Endothelial cell (in vitro differentiated cells): ENCODE measurements around the gene EVA1C. TPM values are rescaled to one million over a fixed set of nuclear protein-coding genes. Genes with fewer than 3 reads are reported as not detected.

Experiments used
- DNase-seq: peaks from one replicate; pipeline ENCODE4 v3.0.0; 2021; ENCODE audit warnings: low spot score
- H3K27ac Mint-ChIP-seq: one replicate; pipeline ENCODE4 v1.8.0; 2021; ENCODE audit warnings: mixed read lengths, inconsistent platforms; ENCODE audit not compliant: unreplicated experiment
- H3K27me3 Mint-ChIP-seq: one replicate; pipeline ENCODE4 v1.8.0; 2021; ENCODE audit warnings: mild to moderate bottlenecking, moderate library complexity, mixed read lengths, inconsistent platforms; ENCODE audit not compliant: unreplicated experiment
- H3K36me3 Mint-ChIP-seq: one replicate; pipeline ENCODE4 v1.8.0; 2021; ENCODE audit warnings: mild to moderate bottlenecking, low read depth, mixed read lengths, inconsistent platforms; ENCODE audit not compliant: unreplicated experiment
- H3K4me1 Mint-ChIP-seq: one replicate; pipeline ENCODE4 v1.8.0; 2021; ENCODE audit warnings: mild to moderate bottlenecking, mixed read lengths, inconsistent platforms; ENCODE audit not compliant: unreplicated experiment
- H3K4me3 Mint-ChIP-seq: one replicate; pipeline ENCODE4 v1.8.0; 2021; ENCODE audit warnings: mild to moderate bottlenecking, mixed read lengths, inconsistent platforms; ENCODE audit not compliant: unreplicated experiment
- H3K9me3 Mint-ChIP-seq: one replicate; pipeline ENCODE4 v1.8.0; 2021; ENCODE audit warnings: mixed read lengths, inconsistent platforms; ENCODE audit not compliant: unreplicated experiment
- total RNA-seq: library from RNA; stranded (reverse); fragmentation: NEBNext Ultra II Directional; extraction: Animal tissue kit (Norgen Biotek cat#: 25700); gene quantifications from one replicate; pipeline ENCODE4 v1.2.1, GENCODE V29; 2021; ENCODE audit not compliant: unreplicated experiment
- TF ChIP-seq, protein P1 (sequence below): fragments of 200-600 bp; sonication (generic); IDR thresholded peaks from one replicate; pipeline ENCODE4 v1.5.0; 2021; ENCODE audit warnings: antibody characterized with exemption; ENCODE audit not compliant: unreplicated experiment

EVA1C gene
- total RNA-seq, 1 donor from 2014 or later = 1.1 TPM

DNA sequence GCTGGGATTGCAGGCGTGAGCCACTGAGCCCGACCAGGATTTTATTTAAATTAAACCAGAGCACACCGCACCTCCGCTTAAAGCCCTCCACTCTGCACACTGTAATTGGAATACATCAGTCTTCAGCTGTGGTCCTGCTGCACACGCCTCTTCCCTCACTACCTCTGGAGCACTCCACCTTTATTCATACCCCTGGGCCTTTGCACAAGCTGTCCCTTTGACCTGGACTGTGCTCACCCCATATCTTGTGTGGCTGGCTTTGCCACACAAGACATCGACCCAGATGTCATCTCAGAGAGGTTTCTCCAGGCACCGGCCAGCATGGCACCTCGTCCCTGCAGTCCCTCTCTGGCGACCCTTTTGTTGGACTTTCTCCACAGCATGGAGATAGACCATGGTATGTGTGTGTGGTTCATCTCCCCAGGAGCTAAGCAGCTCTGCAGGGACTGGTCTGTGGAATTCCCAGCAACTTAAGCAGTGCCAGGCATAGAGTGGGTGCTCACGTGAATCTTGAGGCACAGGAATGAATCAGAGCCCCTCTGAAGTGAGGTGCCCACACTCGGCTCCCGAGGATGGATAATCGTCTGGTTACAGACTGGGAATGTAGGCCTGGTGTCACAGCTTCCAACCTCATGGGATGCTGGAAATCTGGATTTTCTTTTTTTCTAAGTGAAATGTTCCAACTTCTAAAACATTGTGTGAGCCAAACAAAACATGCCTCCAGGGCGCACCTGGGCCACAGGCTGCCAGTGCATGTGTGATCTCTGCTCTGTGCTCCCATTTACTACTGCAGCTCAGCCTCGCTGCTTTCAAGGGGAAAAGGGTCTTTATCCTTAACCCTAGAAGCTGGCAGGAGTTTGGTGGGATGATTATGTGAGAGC, 61.9 kb downstream of the EVA1C start:
- no peaks in the 10 kb centered on the region for H3K9me3 Mint-ChIP-seq
- peaks cover 14% of the 10 kb centered on the region for H3K4me1 Mint-ChIP-seq
- H3K36me3 Mint-ChIP-seq = no peaks in the 10 kb centered on the region
- TF ChIP-seq, protein P1, sequence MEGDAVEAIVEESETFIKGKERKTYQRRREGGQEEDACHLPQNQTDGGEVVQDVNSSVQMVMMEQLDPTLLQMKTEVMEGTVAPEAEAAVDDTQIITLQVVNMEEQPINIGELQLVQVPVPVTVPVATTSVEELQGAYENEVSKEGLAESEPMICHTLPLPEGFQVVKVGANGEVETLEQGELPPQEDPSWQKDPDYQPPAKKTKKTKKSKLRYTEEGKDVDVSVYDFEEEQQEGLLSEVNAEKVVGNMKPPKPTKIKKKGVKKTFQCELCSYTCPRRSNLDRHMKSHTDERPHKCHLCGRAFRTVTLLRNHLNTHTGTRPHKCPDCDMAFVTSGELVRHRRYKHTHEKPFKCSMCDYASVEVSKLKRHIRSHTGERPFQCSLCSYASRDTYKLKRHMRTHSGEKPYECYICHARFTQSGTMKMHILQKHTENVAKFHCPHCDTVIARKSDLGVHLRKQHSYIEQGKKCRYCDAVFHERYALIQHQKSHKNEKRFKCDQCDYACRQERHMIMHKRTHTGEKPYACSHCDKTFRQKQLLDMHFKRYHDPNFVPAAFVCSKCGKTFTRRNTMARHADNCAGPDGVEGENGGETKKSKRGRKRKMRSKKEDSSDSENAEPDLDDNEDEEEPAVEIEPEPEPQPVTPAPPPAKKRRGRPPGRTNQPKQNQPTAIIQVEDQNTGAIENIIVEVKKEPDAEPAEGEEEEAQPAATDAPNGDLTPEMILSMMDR = no peak
- no peak for DNase-seq
- no peak overlapping the region for H3K4me3 Mint-ChIP-seq
- no peak overlapping the region for H3K27ac Mint-ChIP-seq
- peaks cover 4% of the 10 kb centered on the region for H3K27me3 Mint-ChIP-seq

DNA sequence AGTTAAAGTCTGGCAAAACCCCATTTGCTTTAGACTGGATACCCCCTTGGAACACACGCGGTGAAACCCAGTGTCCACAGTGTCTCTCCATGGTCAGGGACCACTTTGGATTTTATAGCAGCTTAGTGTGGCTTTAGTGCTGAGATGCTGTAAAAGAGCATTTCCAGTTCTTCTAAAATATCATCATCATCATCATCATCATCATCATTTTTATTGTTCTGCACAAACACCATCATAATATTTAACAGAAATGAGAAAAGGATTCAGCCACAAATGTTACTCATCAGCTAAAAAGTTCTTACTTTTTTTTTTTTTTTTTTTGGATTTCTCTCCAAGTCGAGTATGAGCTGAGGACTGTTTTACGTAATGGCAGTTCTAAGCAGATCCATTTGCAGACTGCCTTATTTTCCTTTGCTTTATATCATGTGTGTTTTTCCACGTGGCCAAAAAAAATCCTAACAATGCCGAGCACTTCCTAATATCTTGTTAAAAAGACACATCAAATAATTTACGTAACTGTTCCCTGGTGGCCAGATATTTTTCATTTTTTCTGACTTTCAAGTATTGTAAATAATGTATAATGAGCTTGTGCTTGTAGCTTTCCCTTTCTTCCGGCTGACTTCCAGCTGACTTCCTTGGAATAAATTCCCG, 62.8 kb downstream of the EVA1C start:
- no peak for DNase-seq
- H3K9me3 Mint-ChIP-seq = no peaks in the 10 kb centered on the region
- H3K4me3 Mint-ChIP-seq = no peak overlapping the region
- H3K27ac Mint-ChIP-seq = no peak overlapping the region
- peaks cover 14% of the 10 kb centered on the region for H3K4me1 Mint-ChIP-seq
- H3K36me3 Mint-ChIP-seq = no peaks in the 10 kb centered on the region
- TF ChIP-seq, protein P1 = no peak
- H3K27me3 Mint-ChIP-seq = peaks cover 4% of the 10 kb centered on the region

GRCh38 chr21:32476661-32477423, 64.3 kb downstream of the EVA1C start:
- Mint-ChIP-seq H3K36me3 (no peaks in the 10 kb centered on the region), H3K27me3 (peaks cover 2% of the 10 kb centered on the region), H3K9me3 (no peaks in the 10 kb centered on the region), H3K4me1 (peaks cover 14% of the 10 kb centered on the region), H3K4me3 (no peak overlapping the region), H3K27ac (no peak overlapping the region)
- DNase-seq = no peak
- TF ChIP-seq, protein P1 = no peak

- no peak for DNase-seq
- no peaks in the 10 kb centered on the region for H3K9me3 Mint-ChIP-seq
- peaks cover 3% of the 10 kb centered on the region for H3K27me3 Mint-ChIP-seq
- TF ChIP-seq, protein P1 = no peak
- no peak overlapping the region for H3K27ac Mint-ChIP-seq
- H3K4me1 Mint-ChIP-seq = peaks cover 14% of the 10 kb centered on the region
- no peaks in the 10 kb centered on the region for H3K36me3 Mint-ChIP-seq
- no peak overlapping the region for H3K4me3 Mint-ChIP-seq
Observed at GRCh38 chr21:32477424-32477745, 64.9 kb downstream of the EVA1C start.
